ENCODE data around the gene CCDC171.

DNA sequence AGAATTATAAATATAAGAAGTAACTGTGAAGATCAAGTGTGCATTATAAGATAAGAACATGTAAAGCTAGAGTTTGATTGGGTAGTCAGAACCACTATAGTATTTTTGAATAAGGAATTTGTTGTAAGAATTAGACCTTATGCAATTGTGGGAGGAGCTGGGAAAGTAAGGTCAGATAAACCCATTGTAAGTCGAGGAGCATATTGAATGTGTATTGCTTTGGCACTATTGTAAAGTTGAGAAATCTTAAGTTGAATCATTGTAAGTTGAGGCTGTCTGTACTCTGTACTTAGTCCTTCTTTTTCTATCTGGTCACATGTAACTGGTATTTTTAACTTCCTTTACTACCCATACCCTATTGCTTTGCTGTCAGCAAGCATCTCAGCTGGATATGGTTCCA, 158.7 kb downstream of the CCDC171 start:
- TF ChIP-seq NR1H2 (CRISPR knock-in tag; IDR thresholded peaks at IDR 0.05): no peak
- TF ChIP-seq TEAD4 (CRISPR knock-in tag; IDR thresholded peaks at IDR 0.05): no peak
- TF ChIP-seq, protein P1, sequence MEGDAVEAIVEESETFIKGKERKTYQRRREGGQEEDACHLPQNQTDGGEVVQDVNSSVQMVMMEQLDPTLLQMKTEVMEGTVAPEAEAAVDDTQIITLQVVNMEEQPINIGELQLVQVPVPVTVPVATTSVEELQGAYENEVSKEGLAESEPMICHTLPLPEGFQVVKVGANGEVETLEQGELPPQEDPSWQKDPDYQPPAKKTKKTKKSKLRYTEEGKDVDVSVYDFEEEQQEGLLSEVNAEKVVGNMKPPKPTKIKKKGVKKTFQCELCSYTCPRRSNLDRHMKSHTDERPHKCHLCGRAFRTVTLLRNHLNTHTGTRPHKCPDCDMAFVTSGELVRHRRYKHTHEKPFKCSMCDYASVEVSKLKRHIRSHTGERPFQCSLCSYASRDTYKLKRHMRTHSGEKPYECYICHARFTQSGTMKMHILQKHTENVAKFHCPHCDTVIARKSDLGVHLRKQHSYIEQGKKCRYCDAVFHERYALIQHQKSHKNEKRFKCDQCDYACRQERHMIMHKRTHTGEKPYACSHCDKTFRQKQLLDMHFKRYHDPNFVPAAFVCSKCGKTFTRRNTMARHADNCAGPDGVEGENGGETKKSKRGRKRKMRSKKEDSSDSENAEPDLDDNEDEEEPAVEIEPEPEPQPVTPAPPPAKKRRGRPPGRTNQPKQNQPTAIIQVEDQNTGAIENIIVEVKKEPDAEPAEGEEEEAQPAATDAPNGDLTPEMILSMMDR (IDR thresholded peaks at IDR 0.05): no peak
- TF ChIP-seq SP1 (CRISPR knock-in tag; conservative IDR thresholded peaks at IDR 0.05): no peak
- TF ChIP-seq, protein P2, sequence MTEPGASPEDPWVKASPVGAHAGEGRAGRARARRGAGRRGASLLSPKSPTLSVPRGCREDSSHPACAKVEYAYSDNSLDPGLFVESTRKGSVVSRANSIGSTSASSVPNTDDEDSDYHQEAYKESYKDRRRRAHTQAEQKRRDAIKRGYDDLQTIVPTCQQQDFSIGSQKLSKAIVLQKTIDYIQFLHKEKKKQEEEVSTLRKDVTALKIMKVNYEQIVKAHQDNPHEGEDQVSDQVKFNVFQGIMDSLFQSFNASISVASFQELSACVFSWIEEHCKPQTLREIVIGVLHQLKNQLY (CRISPR knock-in tag; IDR thresholded peaks at IDR 0.05): no peak
- TF ChIP-seq, protein P3, sequence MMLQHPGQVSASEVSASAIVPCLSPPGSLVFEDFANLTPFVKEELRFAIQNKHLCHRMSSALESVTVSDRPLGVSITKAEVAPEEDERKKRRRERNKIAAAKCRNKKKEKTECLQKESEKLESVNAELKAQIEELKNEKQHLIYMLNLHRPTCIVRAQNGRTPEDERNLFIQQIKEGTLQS (CRISPR knock-in tag; conservative IDR thresholded peaks at IDR 0.05): no peak
- TF ChIP-seq, protein P4, sequence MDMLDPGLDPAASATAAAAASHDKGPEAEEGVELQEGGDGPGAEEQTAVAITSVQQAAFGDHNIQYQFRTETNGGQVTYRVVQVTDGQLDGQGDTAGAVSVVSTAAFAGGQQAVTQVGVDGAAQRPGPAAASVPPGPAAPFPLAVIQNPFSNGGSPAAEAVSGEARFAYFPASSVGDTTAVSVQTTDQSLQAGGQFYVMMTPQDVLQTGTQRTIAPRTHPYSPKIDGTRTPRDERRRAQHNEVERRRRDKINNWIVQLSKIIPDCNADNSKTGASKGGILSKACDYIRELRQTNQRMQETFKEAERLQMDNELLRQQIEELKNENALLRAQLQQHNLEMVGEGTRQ (CRISPR knock-in tag; IDR thresholded peaks at IDR 0.05): no peak
- TF ChIP-seq ZNF416 (CRISPR knock-in tag; IDR thresholded peaks at IDR 0.05): no peak
- TF ChIP-seq, protein P5, sequence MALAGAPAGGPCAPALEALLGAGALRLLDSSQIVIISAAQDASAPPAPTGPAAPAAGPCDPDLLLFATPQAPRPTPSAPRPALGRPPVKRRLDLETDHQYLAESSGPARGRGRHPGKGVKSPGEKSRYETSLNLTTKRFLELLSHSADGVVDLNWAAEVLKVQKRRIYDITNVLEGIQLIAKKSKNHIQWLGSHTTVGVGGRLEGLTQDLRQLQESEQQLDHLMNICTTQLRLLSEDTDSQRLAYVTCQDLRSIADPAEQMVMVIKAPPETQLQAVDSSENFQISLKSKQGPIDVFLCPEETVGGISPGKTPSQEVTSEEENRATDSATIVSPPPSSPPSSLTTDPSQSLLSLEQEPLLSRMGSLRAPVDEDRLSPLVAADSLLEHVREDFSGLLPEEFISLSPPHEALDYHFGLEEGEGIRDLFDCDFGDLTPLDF (CRISPR knock-in tag; IDR thresholded peaks at IDR 0.05): no peak
- TF ChIP-seq, protein P6, sequence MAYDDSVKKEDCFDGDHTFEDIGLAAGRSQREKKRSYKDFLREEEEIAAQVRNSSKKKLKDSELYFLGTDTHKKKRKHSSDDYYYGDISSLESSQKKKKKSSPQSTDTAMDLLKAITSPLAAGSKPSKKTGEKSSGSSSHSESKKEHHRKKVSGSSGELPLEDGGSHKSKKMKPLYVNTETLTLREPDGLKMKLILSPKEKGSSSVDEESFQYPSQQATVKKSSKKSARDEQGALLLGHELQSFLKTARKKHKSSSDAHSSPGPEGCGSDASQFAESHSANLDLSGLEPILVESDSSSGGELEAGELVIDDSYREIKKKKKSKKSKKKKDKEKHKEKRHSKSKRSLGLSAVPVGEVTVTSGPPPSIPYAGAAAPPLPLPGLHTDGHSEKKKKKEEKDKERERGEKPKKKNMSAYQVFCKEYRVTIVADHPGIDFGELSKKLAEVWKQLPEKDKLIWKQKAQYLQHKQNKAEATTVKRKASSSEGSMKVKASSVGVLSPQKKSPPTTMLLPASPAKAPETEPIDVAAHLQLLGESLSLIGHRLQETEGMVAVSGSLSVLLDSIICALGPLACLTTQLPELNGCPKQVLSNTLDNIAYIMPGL (CRISPR knock-in tag; IDR thresholded peaks at IDR 0.05): no peak
- TF ChIP-seq, protein P7, sequence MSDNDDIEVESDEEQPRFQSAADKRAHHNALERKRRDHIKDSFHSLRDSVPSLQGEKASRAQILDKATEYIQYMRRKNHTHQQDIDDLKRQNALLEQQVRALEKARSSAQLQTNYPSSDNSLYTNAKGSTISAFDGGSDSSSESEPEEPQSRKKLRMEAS (CRISPR knock-in tag; IDR thresholded peaks at IDR 0.05): no peak
